ENCODE measurements around the gene TEPSIN. TPM values are rescaled to one million over a fixed set of nuclear protein-coding genes. Genes with fewer than 3 reads are reported as not detected.

The TEPSIN gene
- total RNA-seq, 1 donor from 2014 or later: 5.2 TPM

DNA sequence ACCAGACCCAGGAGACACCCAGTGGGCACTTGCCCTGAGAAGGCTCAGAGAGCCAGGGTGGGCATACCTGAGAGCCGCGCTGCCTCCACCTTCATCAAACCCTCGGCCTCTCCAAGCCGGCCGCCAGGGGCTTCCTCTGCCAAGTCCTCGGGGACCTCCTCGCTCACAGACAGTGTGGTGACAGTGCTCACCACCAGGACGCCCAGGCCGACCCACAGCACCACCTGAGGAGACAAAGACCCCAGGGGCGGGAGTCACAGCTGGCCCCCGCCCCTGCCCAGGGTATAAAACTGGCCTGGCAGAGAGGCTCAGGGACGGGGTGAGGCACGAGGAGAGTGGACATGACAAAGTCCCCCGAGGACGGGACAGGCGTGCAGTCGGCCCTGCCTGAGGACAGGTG is 21.3 kb upstream of the TEPSIN start:
- H3K4me1 ChIP-seq (ENCODE audit: control insufficient read depth in 3 of 3, insufficient read depth in 3 of 3, low read length in 3 of 3): peaks cover 5 to 13% (median 9%) of the 10 kb centered on the region in 3 donors
- H3K9ac ChIP-seq (ENCODE audit: low read depth in 1 of 3, low read length in 3 of 3): no peak overlapping the region
- no peak overlapping the region for H3K27ac ChIP-seq (ENCODE audit: low read depth, low read length)
- H3K27me3 ChIP-seq (ENCODE audit: control insufficient read depth in 3 of 3, insufficient read depth in 3 of 3, low read length in 3 of 3): no peaks in the 10 kb centered on the region
- H3K36me3 ChIP-seq (ENCODE audit: control insufficient read depth in 3 of 3, insufficient read depth in 3 of 3, low read length in 3 of 3): peaks cover 38 to 46% (median 46%) of the 10 kb centered on the region in 3 donors
- H3K9me3 ChIP-seq (ENCODE audit: control insufficient read depth in 3 of 3, low read length in 3 of 3): no peaks in the 10 kb centered on the region
- no peak overlapping the region for H3K4me3 ChIP-seq (ENCODE audit: low read length in 3 of 3)

DNA sequence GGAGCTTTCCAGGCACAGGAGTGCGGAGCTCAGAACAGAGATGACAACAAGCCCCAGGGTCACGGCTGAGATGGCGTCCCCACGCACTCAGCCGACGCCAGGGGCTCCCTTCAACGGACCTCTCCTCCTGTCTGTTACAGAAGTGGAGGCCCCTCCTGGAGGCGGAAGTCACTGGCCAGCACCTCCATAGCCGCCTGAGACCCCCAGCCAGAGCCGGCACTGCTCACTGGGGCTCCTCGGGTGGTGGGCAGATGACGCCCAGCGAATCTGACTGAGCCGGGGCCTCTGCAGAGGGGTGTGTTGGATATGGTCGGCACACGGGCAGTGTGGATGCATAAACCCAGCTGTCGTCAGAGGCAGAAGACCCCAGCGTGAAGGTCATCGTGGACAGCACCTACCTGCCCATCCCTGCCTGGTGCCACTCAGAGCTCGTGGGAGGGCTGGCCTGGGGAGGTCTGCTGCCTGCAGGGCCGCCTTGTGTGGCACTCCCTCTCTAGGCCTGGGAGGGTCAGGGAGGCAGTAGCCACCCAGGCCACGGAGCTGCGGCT is 20.3 kb upstream of the TEPSIN start:
- no peak overlapping the region for H3K27ac ChIP-seq (ENCODE audit: low read depth, low read length)
- H3K27me3 ChIP-seq (ENCODE audit: control insufficient read depth in 3 of 3, insufficient read depth in 3 of 3, low read length in 3 of 3): no peaks in the 10 kb centered on the region
- H3K36me3 ChIP-seq (ENCODE audit: control insufficient read depth in 3 of 3, insufficient read depth in 3 of 3, low read length in 3 of 3): peaks cover 34 to 41% (median 40%) of the 10 kb centered on the region in 3 donors
- H3K9me3 ChIP-seq (ENCODE audit: control insufficient read depth in 3 of 3, low read length in 3 of 3): no peaks in the 10 kb centered on the region
- H3K4me3 ChIP-seq (ENCODE audit: low read length in 3 of 3): no peak overlapping the region
- no peak overlapping the region for H3K9ac ChIP-seq (ENCODE audit: low read depth in 1 of 3, low read length in 3 of 3)
- peaks cover 11 to 23% (median 15%) of the 10 kb centered on the region in 3 donors for H3K4me1 ChIP-seq (ENCODE audit: control insufficient read depth in 3 of 3, insufficient read depth in 3 of 3, low read length in 3 of 3)

DNA sequence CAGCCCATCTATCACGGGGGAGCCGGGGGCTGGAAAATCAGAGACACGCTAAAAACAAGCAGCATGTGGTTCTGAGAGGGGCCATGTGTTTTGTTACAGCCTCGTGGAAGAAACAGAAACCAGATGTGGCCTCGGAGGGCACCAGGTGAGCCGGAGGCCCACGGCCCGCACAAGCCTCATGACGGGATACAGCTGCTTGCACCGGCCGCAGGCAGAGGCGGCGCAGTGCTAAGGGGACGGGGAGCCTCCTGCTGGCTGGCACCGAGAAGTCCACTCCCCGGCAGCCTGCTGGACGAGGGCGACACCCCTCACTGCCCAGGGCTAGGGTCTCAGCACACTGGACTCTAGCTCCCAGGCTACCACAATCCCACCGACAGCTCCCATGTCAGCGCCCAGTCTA is 19.4 kb upstream of the TEPSIN start:
- no peaks in the 10 kb centered on the region for H3K9me3 ChIP-seq (ENCODE audit: control insufficient read depth in 3 of 3, low read length in 3 of 3)
- H3K27me3 ChIP-seq (ENCODE audit: control insufficient read depth in 3 of 3, insufficient read depth in 3 of 3, low read length in 3 of 3): no peaks in the 10 kb centered on the region
- H3K4me3 ChIP-seq (ENCODE audit: low read length in 3 of 3): no peak overlapping the region
- H3K27ac ChIP-seq (ENCODE audit: low read depth, low read length): no peak overlapping the region
- H3K4me1 ChIP-seq (ENCODE audit: control insufficient read depth in 3 of 3, insufficient read depth in 3 of 3, low read length in 3 of 3): peaks cover 11 to 28% (median 15%) of the 10 kb centered on the region in 3 donors
- H3K9ac ChIP-seq (ENCODE audit: low read depth in 1 of 3, low read length in 3 of 3): no peak overlapping the region
- H3K36me3 ChIP-seq (ENCODE audit: control insufficient read depth in 3 of 3, insufficient read depth in 3 of 3, low read length in 3 of 3): peaks cover 28 to 35% (median 35%) of the 10 kb centered on the region in 3 donors

DNA sequence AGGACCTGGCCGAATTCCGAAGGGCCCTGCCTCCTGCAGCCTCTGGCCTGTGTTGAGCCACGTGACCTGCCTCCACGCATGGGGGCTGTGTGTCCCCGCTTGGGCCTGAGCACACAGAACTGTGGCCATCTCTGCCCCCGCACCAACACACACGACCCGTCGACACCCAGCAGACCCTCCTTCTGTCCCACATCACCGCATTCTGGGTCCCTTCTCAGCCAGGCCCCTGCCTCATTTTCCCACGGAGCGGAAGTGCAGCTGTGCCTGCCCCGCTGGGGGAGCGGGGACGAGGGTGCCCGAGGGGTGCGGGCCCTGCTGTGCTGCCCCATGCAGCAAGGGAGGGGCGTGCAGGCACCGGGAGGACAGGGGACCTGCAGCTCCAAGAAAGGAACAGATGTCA is 18.7 kb upstream of the TEPSIN start:
- H3K36me3 ChIP-seq (ENCODE audit: control insufficient read depth in 3 of 3, insufficient read depth in 3 of 3, low read length in 3 of 3): peaks cover 26 to 35% (median 33%) of the 10 kb centered on the region in 3 donors
- peaks cover 11 to 28% (median 15%) of the 10 kb centered on the region in 3 donors for H3K4me1 ChIP-seq (ENCODE audit: control insufficient read depth in 3 of 3, insufficient read depth in 3 of 3, low read length in 3 of 3)
- no peak overlapping the region for H3K27ac ChIP-seq (ENCODE audit: low read depth, low read length)
- H3K4me3 ChIP-seq (ENCODE audit: low read length in 3 of 3): no peak overlapping the region
- no peaks in the 10 kb centered on the region for H3K27me3 ChIP-seq (ENCODE audit: control insufficient read depth in 3 of 3, insufficient read depth in 3 of 3, low read length in 3 of 3)
- no peak overlapping the region for H3K9ac ChIP-seq (ENCODE audit: low read depth in 1 of 3, low read length in 3 of 3)
- no peaks in the 10 kb centered on the region for H3K9me3 ChIP-seq (ENCODE audit: control insufficient read depth in 3 of 3, low read length in 3 of 3)

DNA sequence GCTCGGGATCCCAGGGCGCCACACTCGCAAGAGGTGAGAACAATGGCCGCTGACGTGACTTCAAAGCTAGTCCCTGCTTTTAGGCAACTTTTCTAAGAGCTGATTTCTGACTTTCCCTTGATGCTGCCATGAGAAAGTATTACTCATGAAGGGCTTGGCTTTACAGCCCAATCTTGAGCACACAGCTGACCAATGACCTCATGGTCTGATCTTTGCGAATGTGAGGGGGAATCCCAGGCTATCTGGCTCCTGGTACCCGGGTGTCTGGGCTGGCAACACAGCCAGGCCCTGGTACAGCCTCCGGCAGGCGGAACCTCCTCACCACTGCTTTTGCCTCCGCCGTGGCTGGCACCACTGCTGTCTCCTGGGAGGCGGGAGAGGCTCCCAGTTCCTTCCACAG is 17.8 kb upstream of the TEPSIN start:
- no peaks in the 10 kb centered on the region for H3K27me3 ChIP-seq (ENCODE audit: control insufficient read depth in 3 of 3, insufficient read depth in 3 of 3, low read length in 3 of 3)
- peaks cover 22 to 36% (median 30%) of the 10 kb centered on the region in 3 donors for H3K36me3 ChIP-seq (ENCODE audit: control insufficient read depth in 3 of 3, insufficient read depth in 3 of 3, low read length in 3 of 3)
- no peak overlapping the region for H3K4me3 ChIP-seq (ENCODE audit: low read length in 3 of 3)
- no peak overlapping the region for H3K27ac ChIP-seq (ENCODE audit: low read depth, low read length)
- H3K9me3 ChIP-seq (ENCODE audit: control insufficient read depth in 3 of 3, low read length in 3 of 3): no peaks in the 10 kb centered on the region
- H3K9ac ChIP-seq (ENCODE audit: low read depth in 1 of 3, low read length in 3 of 3): peak overlapping the region in 1 of 3 donors; percentile 25
- peaks cover 11 to 28% (median 15%) of the 10 kb centered on the region in 3 donors for H3K4me1 ChIP-seq (ENCODE audit: control insufficient read depth in 3 of 3, insufficient read depth in 3 of 3, low read length in 3 of 3)

DNA sequence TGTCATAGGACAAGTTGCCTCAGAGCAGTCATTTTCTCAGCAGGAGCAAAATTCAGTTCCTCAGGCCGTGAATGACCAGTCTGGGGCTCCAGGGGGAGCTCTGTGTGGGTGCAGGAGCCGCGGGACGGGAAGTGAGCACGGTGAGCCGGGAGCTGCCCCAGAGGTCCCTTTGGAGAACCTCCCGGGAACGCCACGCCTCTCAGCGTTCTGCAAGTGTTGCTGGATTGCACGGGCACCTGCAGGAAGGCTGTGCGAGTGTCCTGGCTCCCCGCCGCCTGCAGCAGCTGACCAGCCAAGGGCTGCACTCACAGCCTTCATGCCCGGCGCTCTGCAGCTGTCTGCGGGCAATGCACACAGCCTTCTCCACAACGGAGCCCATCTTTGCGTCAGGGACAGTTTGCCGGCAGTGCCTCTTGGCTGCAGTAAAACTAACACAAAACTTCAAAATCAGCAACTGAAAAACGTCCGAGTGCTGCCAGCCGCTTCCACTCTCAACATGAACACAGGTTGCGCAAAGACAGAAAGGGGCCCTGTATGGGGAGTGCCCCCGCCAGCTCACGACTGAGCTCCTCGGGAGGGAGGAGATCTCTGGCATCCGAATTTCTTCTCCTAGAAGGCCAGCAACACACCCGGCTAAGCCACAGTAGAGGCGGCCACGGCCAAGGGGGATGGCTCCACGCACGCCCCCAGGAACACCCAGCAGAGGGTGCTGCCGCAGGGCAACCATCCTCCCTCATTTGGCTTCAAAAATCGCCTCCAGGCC is 16.3 kb upstream of the TEPSIN start:
- no peaks in the 10 kb centered on the region for H3K9me3 ChIP-seq (ENCODE audit: control insufficient read depth in 3 of 3, low read length in 3 of 3)
- H3K4me3 ChIP-seq (ENCODE audit: low read length in 3 of 3): peak overlapping the region; percentile 39 to 43 (median 41)
- H3K36me3 ChIP-seq (ENCODE audit: control insufficient read depth in 3 of 3, insufficient read depth in 3 of 3, low read length in 3 of 3): peaks cover 13 to 34% (median 22%) of the 10 kb centered on the region in 3 donors
- H3K9ac ChIP-seq (ENCODE audit: low read depth in 1 of 3, low read length in 3 of 3): peak overlapping the region; percentile 3 to 66 (median 12)
- H3K27ac ChIP-seq (ENCODE audit: low read depth, low read length): peak overlapping the region; percentile 5
- peaks cover 11 to 28% (median 15%) of the 10 kb centered on the region in 3 donors for H3K4me1 ChIP-seq (ENCODE audit: control insufficient read depth in 3 of 3, insufficient read depth in 3 of 3, low read length in 3 of 3)
- H3K27me3 ChIP-seq (ENCODE audit: control insufficient read depth in 3 of 3, insufficient read depth in 3 of 3, low read length in 3 of 3): no peaks in the 10 kb centered on the region

DNA sequence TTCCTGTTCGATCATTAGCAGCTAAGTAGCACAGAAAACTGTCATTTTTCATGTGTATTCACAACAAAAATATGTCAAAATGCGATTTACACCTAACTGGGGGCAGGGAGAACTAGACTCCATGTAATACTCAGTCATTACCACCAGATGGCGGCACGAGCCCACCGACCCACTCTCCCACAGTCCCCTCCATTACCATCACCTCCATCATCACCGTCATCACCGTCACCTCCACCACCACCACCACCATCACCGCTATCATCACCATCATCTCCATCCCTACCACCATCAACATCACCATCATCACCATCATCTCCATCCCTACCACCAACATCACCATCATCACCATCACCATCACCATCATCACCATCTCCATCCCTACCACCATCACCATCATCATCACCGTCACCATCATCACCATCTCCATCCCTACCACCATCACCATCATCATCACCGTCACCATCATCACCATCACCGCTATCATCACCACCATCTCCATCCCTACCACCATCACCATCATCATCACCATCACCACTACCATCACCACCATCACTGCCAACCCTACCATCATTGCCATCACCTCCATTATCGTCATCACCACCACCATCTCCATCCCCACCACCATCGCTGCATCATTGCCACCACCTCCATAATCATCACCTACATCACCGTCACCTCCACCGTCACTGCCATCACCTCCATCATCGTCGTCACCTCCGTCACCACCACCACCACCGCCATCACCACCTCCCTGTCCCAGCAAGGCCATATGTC is 14.7 kb upstream of the TEPSIN start:
- peaks cover 11 to 28% (median 15%) of the 10 kb centered on the region in 3 donors for H3K4me1 ChIP-seq (ENCODE audit: control insufficient read depth in 3 of 3, insufficient read depth in 3 of 3, low read length in 3 of 3)

DNA sequence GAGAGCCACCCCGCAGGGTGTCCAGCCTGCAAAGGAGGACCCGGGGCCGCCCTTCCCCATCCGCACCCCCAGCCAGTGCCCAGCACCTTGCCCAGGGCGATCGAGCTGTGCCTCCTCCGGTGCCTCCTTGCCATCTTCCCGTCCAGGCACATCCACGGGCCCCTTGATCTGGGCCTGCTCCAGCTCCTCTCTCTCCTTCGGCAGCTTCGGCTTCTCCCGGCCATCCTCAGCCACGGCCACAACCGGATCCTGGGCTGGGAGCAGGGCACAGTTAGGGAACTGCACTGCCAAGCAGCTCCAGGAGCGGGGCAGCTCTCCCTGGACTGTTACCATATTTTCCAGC is 14.1 kb upstream of the TEPSIN start:
- no peaks in the 10 kb centered on the region for H3K27me3 ChIP-seq (ENCODE audit: control insufficient read depth in 3 of 3, insufficient read depth in 3 of 3, low read length in 3 of 3)
- no peak overlapping the region for H3K27ac ChIP-seq (ENCODE audit: low read depth, low read length)
- H3K9ac ChIP-seq (ENCODE audit: low read depth in 1 of 3, low read length in 3 of 3): no peak overlapping the region
- peaks cover 11 to 28% (median 15%) of the 10 kb centered on the region in 3 donors for H3K4me1 ChIP-seq (ENCODE audit: control insufficient read depth in 3 of 3, insufficient read depth in 3 of 3, low read length in 3 of 3)
- H3K36me3 ChIP-seq (ENCODE audit: control insufficient read depth in 3 of 3, insufficient read depth in 3 of 3, low read length in 3 of 3): peaks cover 4 to 19% (median 9%) of the 10 kb centered on the region in 3 donors
- no peaks in the 10 kb centered on the region for H3K9me3 ChIP-seq (ENCODE audit: control insufficient read depth in 3 of 3, low read length in 3 of 3)
- H3K4me3 ChIP-seq (ENCODE audit: low read length in 3 of 3): no peak overlapping the region

More for the DNA sequence above, 14.7 kb upstream of the TEPSIN start:
- Histone ChIP-seq H3K9ac (ENCODE audit: low read depth in 1 of 3, low read length in 3 of 3) (no peak overlapping the region), H3K27ac (ENCODE audit: low read depth, low read length) (no peak overlapping the region), H3K9me3 (ENCODE audit: control insufficient read depth in 3 of 3, low read length in 3 of 3) (no peaks in the 10 kb centered on the region), H3K36me3 (ENCODE audit: control insufficient read depth in 3 of 3, insufficient read depth in 3 of 3, low read length in 3 of 3) (peaks cover 6 to 24% (median 12%) of the 10 kb centered on the region in 3 donors), H3K27me3 (ENCODE audit: control insufficient read depth in 3 of 3, insufficient read depth in 3 of 3, low read length in 3 of 3) (no peaks in the 10 kb centered on the region), H3K4me3 (ENCODE audit: low read length in 3 of 3) (no peak overlapping the region)

DNA sequence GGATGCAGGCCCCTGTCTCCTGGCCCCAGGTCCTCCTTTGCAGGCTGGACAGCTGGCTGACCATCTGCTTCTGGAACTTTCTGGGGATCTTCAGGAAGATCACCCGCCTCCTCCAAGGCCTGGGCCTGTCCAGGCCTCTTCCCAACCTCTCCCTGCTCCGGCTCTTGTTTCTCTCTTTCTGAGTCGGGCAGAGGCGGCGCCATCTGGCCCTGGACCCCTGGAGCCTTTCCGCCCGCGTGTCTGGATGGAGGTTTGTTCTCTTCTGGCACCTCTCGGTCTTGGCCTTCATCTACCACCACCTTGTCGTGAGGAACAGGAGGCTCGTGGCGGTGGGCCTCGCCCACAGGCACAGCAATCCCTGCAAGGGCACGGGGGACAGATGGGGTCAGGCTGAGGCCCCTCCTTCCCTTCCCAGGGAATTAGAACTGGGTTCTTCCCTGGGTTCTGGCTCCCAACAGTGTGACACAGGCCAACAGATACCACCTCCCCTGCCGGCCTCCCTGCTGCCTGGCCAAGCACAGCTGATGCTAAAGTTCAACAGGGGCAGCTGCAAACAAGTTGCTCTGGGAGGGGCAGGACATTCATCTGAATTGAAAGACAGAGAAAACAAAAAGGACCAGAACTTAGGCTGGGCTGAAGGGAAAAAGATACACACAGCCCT is 13.6 kb upstream of the TEPSIN start:
- peaks cover 4 to 19% (median 9%) of the 10 kb centered on the region in 3 donors for H3K36me3 ChIP-seq (ENCODE audit: control insufficient read depth in 3 of 3, insufficient read depth in 3 of 3, low read length in 3 of 3)
- H3K4me3 ChIP-seq (ENCODE audit: low read length in 3 of 3): no peak overlapping the region
- no peaks in the 10 kb centered on the region for H3K9me3 ChIP-seq (ENCODE audit: control insufficient read depth in 3 of 3, low read length in 3 of 3)
- H3K4me1 ChIP-seq (ENCODE audit: control insufficient read depth in 3 of 3, insufficient read depth in 3 of 3, low read length in 3 of 3): peaks cover 11 to 28% (median 15%) of the 10 kb centered on the region in 3 donors
- no peak overlapping the region for H3K27ac ChIP-seq (ENCODE audit: low read depth, low read length)
- peak overlapping the region in 1 of 3 donors; percentile 16 for H3K9ac ChIP-seq (ENCODE audit: low read depth in 1 of 3, low read length in 3 of 3)
- no peaks in the 10 kb centered on the region for H3K27me3 ChIP-seq (ENCODE audit: control insufficient read depth in 3 of 3, insufficient read depth in 3 of 3, low read length in 3 of 3)
